K562 (cell line): Measurements from ENCODE around the gene DOCK8. TPM values are rescaled to one million over a fixed set of nuclear protein-coding genes. Genes with fewer than 3 reads are reported as not detected.
A peak's percentile ranks its signal among the peaks of the same experiment; 100 is the strongest.

ENCODE experiments used
- BMI1 ChIP-seq: fragments of 150-350 bp; IDR thresholded peaks from 2 replicates; pipeline ENCODE4 v1.6.1; 2014; ENCODE audit warnings: low read length
- CEBPB ChIP-seq: fragments of 450-650 bp; IDR thresholded peaks from 2 replicates; pipeline ENCODE4 v1.6.1; 2016; ENCODE audit warnings: missing genetic modification characterization, missing compliant biosample characterization
- CUX1 ChIP-seq: fragments of 200-800 bp; sonication (Bioruptor generic); IDR thresholded peaks from 2 replicates; pipeline ENCODE4 v1.6.1; 2016; ENCODE audit warnings: missing genetic modification characterization, missing compliant biosample characterization
- FOXJ3 ChIP-seq: sonication (generic); formaldehyde crosslinking; IDR thresholded peaks from 2 replicates; pipeline ENCODE4 v1.4.0; 2020; ENCODE audit warnings: mild to moderate bottlenecking, missing genetic modification reagents
- PKNOX1 ChIP-seq: fragments of 450-650 bp; IDR thresholded peaks from 2 replicates; pipeline ENCODE4 v1.6.1; 2016
- RFX5 ChIP-seq: IDR thresholded peaks from 2 replicates; pipeline ENCODE4 v1.6.1; 2011; ENCODE audit warnings: low read depth, mild to moderate bottlenecking, improper control_type of control experiment, low read length
- SAFB2 ChIP-seq: fragments of 200-400 bp; formaldehyde crosslinking; IDR thresholded peaks from 2 replicates; pipeline ENCODE4 v1.6.1; 2018; ENCODE audit warnings: borderline replicate concordance, low read length, low read depth, moderate library complexity; ENCODE audit not compliant: severe bottlenecking
- SETDB1 ChIP-seq: IDR thresholded peaks from one replicate; pipeline ENCODE4 v1.6.1; 2012; ENCODE audit warnings: low read length, control low read depth, inconsistent platforms
- SLC30A9 ChIP-seq: fragments of 250-450 bp; sonication (Bioruptor Pico); IDR thresholded peaks from 2 replicates; pipeline ENCODE4 v1.8.0; 2022; ENCODE audit warnings: mild to moderate bottlenecking, moderate library complexity
- SNRNP70 ChIP-seq: fragments of 200-400 bp; formaldehyde crosslinking; optimal IDR thresholded peaks from 2 replicates; pipeline ENCODE3; 2017; ENCODE audit warnings: low read depth, low read length
- STAT5B ChIP-seq: fragments of 250-450 bp; sonication (Bioruptor Pico); IDR thresholded peaks from 2 replicates; pipeline ENCODE4 v1.8.0; 2021; ENCODE audit warnings: mild to moderate bottlenecking, inconsistent platforms
- TEAD1 ChIP-seq, 2 experiments: fragments of 450-650 bp in 1 of 2; sonication (generic) in 1 of 2; formaldehyde crosslinking; IDR thresholded peaks; 2 replicates each; pipeline versions ENCODE4 v1.4.0 to v1.8.0; 2020 to 2022; ENCODE audit warnings: mild to moderate bottlenecking in 2 of 2, missing genetic modification reagents in 1 of 2
- TEAD4 ChIP-seq, 2 experiments: sonication (generic) in 1 of 2; formaldehyde crosslinking in 1 of 2; IDR thresholded peaks; 2 replicates each; pipeline versions ENCODE4 v1.6.1 to v1.8.0; 2012 to 2022; ENCODE audit warnings: borderline replicate concordance in 1 of 2, inconsistent platforms in 1 of 2, low read length in 1 of 2, mild to moderate bottlenecking in 1 of 2, missing genetic modification reagents in 1 of 2
- TRIM28 ChIP-seq: fragments of 450-650 bp; IDR thresholded peaks from 2 replicates; pipeline ENCODE4 v1.6.1; 2017
- polyA plus RNA-seq, 8 experiments: library from polyadenylated mRNA; depleted of rRNA in 4 of 8; stranded (reverse) in 5 of 8; unstranded in 3 of 8; fragments of >200 nt; fragmentation: Nextera tagmentation in 2 of 8; fragmentation: Illumina TruSeq in 1 of 8; extraction: Ambion mirVana in 2 of 8; extraction: Trizol in 1 of 8; gene quantifications; 2 replicates each; pipeline versions ENCODE4 v1.2.1 to v1.2.3, GENCODE V29; 2011 to 2014; ENCODE audit warnings: inconsistent platforms in 1 of 8, missing spikeins in 1 of 8
- total RNA-seq, 7 experiments: library from RNA; depleted of rRNA in 6 of 7; stranded (reverse); fragments of >200 nt in 6 of 7; fragmentation: Illumina TruSeq in 2 of 7; extraction: Trizol in 2 of 7; gene quantifications; 2 replicates each; pipeline versions ENCODE4 v1.2.1 to v1.2.3, GENCODE V29; 2011 to 2021; ENCODE audit warnings: low replicate concordance in 1 of 7
- TF ChIP-seq, protein P1 (sequence below): fragments of 250-450 bp; sonication (Bioruptor Pico); IDR thresholded peaks from 2 replicates; pipeline ENCODE4 v1.8.0; 2022; ENCODE audit warnings: inconsistent platforms, mild to moderate bottlenecking, moderate library complexity, borderline replicate concordance
- TF ChIP-seq, protein P2 (sequence below): sonication (generic); formaldehyde crosslinking; IDR thresholded peaks from 2 replicates; pipeline ENCODE4 v1.9.0; 2022; ENCODE audit warnings: mild to moderate bottlenecking, missing genetic modification reagents

DOCK8 gene
- total and polyA plus RNA-seq, 9 of the 15 experiments (the other 6 are each of a cell fraction or from before 2014, with no cell fraction given): 14.4 to 53.8 (median 25.1) TPM

DNA sequence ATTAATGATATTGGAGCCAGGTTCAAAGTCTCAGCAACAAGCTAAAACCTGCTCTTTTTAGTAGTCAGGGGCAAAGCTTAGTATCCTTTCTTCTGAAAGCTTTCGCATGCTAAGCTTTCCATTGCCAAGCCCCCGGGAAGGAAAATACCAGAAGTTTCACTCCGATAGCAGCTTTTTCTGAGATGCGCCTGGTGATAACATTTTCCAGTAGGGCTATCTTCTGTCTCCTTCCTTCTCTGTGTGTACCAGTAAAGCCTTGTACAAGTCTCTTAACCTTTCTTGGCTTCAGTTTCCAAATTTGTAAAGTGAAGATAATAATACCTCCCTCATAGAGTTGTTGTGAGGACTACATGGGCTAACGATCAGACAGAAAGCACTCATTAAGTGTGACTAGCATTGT, 36.7 kb downstream of the DOCK8 start (continued):
- TF ChIP-seq, protein P1, sequence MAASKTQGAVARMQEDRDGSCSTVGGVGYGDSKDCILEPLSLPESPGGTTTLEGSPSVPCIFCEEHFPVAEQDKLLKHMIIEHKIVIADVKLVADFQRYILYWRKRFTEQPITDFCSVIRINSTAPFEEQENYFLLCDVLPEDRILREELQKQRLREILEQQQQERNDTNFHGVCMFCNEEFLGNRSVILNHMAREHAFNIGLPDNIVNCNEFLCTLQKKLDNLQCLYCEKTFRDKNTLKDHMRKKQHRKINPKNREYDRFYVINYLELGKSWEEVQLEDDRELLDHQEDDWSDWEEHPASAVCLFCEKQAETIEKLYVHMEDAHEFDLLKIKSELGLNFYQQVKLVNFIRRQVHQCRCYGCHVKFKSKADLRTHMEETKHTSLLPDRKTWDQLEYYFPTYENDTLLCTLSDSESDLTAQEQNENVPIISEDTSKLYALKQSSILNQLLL (CRISPR knock-in tag): no peak
- no peak for TF ChIP-seq PKNOX1
- no peak for TF ChIP-seq STAT5B
- no peak for TF ChIP-seq FOXJ3 (CRISPR knock-in tag)
- TF ChIP-seq SAFB2: no peak
- no peak for TF ChIP-seq RFX5
- TF ChIP-seq SNRNP70: no peak
- TF ChIP-seq TEAD4 (IDR thresholded peaks at IDR 0.05; ENCODE audit: low read length): peak; percentile 97
- no peak for TF ChIP-seq TEAD4 (CRISPR knock-in tag; IDR thresholded peaks at IDR 0.05; ENCODE audit: borderline replicate concordance)
- no peak for TF ChIP-seq CEBPB (tag)
- TF ChIP-seq CUX1: no peak
- TF ChIP-seq TRIM28: 0 out of 2 replicates have a peak, but pooled peaks have one; percentile 12
- peak in 1 of 2 experiments; percentile 78; a peak in 2 of 4 replicates for TF ChIP-seq TEAD1 (CRISPR knock-in tag; IDR thresholded peaks at IDR 0.05)
- TF ChIP-seq SETDB1: no peak
- TF ChIP-seq, protein P2, sequence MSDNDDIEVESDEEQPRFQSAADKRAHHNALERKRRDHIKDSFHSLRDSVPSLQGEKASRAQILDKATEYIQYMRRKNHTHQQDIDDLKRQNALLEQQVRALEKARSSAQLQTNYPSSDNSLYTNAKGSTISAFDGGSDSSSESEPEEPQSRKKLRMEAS (CRISPR knock-in tag): no peak
- TF ChIP-seq SLC30A9 (CRISPR knock-in tag): no peak
- no peak for TF ChIP-seq BMI1
